Measurements from ENCODE around the gene TARDBP. TPM values are rescaled to one million over a fixed set of nuclear protein-coding genes. Genes with fewer than 3 reads are reported as not detected.
A peak's percentile ranks its signal among the peaks of the same experiment; 100 is the strongest.
"Not testable (repeated sequence)": the region's sequence is repeated elsewhere in the genome, so short reads cannot be mapped to it uniquely, and the experiment has no call there.

Gene TARDBP
- total and polyA plus RNA-seq, 8 donors: 43.3 to 84.7 (median 53.7) TPM

DNA sequence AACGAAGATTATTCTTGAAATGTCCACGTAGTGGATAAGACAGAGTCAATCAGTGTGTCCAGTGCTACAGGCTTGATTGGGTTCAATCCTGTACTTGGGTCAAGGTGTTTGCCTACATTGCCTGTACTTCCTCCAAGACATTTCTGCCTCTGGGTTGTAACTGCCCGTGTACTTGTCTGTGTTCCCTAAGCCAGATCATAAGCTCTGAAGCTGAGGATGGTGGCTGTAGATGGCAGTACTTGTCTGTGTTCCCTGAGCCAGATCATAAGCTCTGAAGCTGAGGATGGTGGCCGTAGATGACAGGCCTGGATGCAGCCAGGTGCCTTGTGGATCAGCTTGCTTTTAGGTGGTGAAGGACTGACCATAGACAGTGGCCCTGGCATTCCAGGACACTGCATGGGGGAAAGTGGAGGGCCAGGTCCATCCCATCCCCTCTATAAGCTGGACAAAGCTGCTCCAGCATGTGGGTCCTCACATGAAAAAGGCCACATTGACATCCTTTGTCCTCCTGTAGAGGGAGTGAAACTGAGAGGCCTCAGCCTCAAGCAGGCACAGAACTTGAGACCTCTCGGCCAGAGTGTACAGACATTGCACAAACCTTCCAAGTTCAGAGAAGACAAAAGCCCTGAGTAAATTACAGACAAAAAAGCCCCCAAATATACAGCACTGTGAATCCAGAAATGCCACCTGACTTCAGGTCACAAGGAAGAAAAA, 49.4 kb downstream of the TARDBP start:
- no peak for FAIRE-seq
- Histone ChIP-seq H3K9me3 (no peaks in the 10 kb centered on the region), H3K4me1 (peaks cover 0 to 7% (median 0%) of the 10 kb centered on the region in 3 donors), H3K36me3 (peaks cover 0 to 13% (median 6%) of the 10 kb centered on the region in 3 donors), H3K27ac (no peak overlapping the region), H3K4me3 (peak overlapping the region in 1 of 4 donors; percentile 89), H3K27me3 (no peaks in the 10 kb centered on the region)
- DNase-seq: no peak
- TF ChIP-seq, protein P1, sequence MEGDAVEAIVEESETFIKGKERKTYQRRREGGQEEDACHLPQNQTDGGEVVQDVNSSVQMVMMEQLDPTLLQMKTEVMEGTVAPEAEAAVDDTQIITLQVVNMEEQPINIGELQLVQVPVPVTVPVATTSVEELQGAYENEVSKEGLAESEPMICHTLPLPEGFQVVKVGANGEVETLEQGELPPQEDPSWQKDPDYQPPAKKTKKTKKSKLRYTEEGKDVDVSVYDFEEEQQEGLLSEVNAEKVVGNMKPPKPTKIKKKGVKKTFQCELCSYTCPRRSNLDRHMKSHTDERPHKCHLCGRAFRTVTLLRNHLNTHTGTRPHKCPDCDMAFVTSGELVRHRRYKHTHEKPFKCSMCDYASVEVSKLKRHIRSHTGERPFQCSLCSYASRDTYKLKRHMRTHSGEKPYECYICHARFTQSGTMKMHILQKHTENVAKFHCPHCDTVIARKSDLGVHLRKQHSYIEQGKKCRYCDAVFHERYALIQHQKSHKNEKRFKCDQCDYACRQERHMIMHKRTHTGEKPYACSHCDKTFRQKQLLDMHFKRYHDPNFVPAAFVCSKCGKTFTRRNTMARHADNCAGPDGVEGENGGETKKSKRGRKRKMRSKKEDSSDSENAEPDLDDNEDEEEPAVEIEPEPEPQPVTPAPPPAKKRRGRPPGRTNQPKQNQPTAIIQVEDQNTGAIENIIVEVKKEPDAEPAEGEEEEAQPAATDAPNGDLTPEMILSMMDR (IDR thresholded peaks at IDR 0.05): no peak
- intact Hi-C loops (cut with DNase I): no loop called here
- no peak for ATAC-seq
- 52 to 54% methylated on average over 5 of the region's 5 CpGs for WGBS, 2 donors

DNA sequence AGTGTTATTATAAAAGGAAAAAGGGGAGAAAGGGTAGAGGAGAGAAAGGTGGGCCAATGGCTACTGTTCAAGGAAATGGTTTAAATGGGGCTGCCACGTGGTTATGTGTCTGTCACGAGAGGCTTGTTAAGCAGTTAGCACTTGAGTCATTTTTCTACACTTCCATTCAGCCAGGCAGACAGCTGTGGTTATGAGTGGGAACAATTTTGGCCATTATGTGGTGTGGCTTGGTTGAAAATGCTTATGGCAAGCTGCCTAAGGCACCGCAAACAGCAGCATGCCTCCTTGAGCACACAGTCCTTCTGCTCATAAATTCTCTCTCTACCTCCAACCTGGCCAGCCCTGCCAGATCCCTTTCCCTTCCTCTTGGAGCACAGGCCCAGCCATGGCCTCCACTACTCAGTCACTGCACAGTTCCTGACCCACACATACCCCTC, 50.5 kb downstream of the TARDBP start:
- H3K27ac ChIP-seq: no peak overlapping the region
- H3K4me1 ChIP-seq: peaks cover 0 to 7% (median 0%) of the 10 kb centered on the region in 3 donors
- ATAC-seq (no peak), DNase-seq (no peak), FAIRE-seq (no peak)
- peaks cover 0 to 19% (median 8%) of the 10 kb centered on the region in 3 donors for H3K36me3 ChIP-seq
- no peak overlapping the region for H3K4me3 ChIP-seq
- H3K9me3 ChIP-seq: no peaks in the 10 kb centered on the region
- intact Hi-C loops (cut with DNase I): no loop called here
- TF ChIP-seq, protein P1 (IDR thresholded peaks at IDR 0.05): no peak
- no peaks in the 10 kb centered on the region for H3K27me3 ChIP-seq
- 72 to 86% methylated on average over 3 of the region's 3 CpGs for WGBS, 2 donors

DNA sequence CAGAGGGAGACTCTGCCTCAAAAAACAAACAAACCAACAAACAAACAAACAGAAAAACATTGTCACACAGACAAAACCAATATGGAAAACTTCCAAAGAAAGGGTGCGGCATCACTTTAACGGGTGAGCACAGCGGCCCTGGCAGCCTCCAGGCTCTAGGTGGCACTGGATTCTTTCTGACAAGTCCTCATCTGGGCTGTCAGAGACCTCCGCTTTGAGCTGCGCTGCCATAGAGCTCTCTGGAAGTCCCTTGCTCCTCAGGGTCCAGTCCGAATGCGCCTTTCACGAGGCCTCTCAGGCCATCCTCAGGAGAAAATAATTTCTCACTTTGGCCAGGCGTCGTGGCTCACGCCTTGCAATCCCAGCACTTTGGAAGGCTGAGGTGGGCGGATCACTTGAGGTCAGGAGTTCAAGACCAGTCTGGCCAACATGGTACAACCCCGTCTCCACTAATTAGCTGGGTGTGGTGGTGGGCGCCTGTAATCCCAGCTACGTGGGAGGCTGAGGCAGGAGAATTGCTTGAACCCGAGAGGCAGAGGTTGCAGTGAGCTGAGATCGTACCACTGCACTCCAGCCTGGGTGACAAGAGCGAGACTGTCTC, 51.6 kb downstream of the TARDBP start:
- intact Hi-C loops (cut with DNase I); FAIRE-seq: not testable (repeated sequence)

DNA sequence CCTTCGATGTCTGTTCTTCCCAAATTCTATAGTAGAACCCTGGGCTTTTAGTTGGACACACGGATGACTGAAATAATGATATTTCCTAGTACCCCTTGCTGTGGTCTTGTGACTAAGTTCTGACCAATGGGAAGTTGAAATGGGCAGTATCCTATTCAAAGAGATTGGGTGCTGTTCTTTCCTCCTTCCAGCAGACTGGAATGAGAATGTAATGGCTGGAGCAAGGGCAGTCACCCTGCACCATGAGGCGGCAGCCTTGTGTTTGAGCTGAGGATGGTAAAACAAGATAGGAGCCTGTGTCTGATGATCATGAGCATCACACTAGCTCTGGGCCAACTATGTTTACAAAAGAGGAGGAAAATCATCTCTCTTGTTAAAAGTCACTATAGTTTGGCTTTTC, 52.5 kb downstream of the TARDBP start:
- H3K36me3 ChIP-seq: peaks cover 0 to 35% (median 20%) of the 10 kb centered on the region in 3 donors
- no peak for FAIRE-seq
- no peak for DNase-seq
- no peak for ATAC-seq
- H3K27me3 ChIP-seq: no peaks in the 10 kb centered on the region
- H3K4me1 ChIP-seq: peaks cover 0 to 3% (median 0%) of the 10 kb centered on the region in 3 donors
- TF ChIP-seq, protein P1 (IDR thresholded peaks at IDR 0.05): no peak
- 98 to 100% methylated on average over 3 of the region's 3 CpGs for WGBS, 2 donors
- no peak overlapping the region for H3K4me3 ChIP-seq
- H3K9me3 ChIP-seq: no peaks in the 10 kb centered on the region
- intact Hi-C loops (cut with DNase I): no loop called here
- H3K27ac ChIP-seq: no peak overlapping the region

More for the DNA sequence above, 51.6 kb downstream of the TARDBP start:
- H3K4me3 ChIP-seq, H3K9me3 ChIP-seq, H3K27me3 ChIP-seq, H3K4me1 ChIP-seq, H3K27ac ChIP-seq, ATAC-seq, DNase-seq: not testable (repeated sequence)
- H3K36me3 ChIP-seq: peaks cover 0 to 29% (median 14%) of the 10 kb centered on the region in 3 donors
- 89 to 92% methylated on average over 17 to 18 of the region's 18 CpGs for WGBS, 2 donors

DNA sequence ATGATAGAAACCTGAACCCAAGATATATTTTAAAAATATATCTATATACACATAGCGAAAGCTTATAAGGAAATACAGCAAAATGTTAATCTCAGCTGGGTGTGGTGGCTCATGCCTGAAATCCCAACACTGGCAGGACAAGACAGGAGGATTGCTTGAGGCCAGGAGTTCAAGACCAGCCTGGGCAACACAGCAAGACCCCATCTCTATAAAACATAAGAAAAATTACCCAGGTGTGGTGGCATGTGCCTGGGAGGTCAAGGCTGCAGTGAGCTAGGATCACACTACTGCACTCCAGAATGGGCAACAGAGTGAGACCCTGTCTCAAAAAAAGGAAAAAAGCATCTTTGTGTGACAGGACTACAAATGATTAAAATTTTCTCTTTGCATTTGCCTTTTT, 53.3 kb downstream of the TARDBP start:
- Histone ChIP-seq H3K27ac (no peak overlapping the region), H3K27me3 (no peaks in the 10 kb centered on the region), H3K4me1 (peaks cover 0 to 6% (median 2%) of the 10 kb centered on the region in 3 donors), H3K9me3 (no peaks in the 10 kb centered on the region), H3K36me3 (peaks cover 0 to 35% (median 20%) of the 10 kb centered on the region in 3 donors), H3K4me3 (no peak overlapping the region)
- 98 to 100% methylated on average over 1 of the region's 1 CpG for WGBS, 2 donors
- DNase-seq: no peak
- TF ChIP-seq, protein P1 (IDR thresholded peaks at IDR 0.05): no peak
- FAIRE-seq: no peak
- no peak for ATAC-seq
- intact Hi-C loops (cut with DNase I): no loop called here

All from pancreas (tissue), 10 donors.